Medulla oblongata (tissue), 1 donor: ENCODE data around the gene ZKSCAN1.
"Not testable (repeated sequence)": the region's sequence is repeated elsewhere in the genome, so short reads cannot be mapped to it uniquely, and the experiment has no call there.

ENCODE experiments used
- DNase-seq: peaks from one replicate; pipeline ENCODE4 v3.0.0-alpha.2; 2015; ENCODE audit errors: extremely low spot score

Gene ZKSCAN1

GRCh38 chr7:100015232-100016214, at the start of gene ZKSCAN1:
ZKSCAN1 (plus strand) TSS chr7:100015596; CDS start chr7:100023507, 7,911 bp downstream.
- peak; percentile 96 for DNase-seq

- DNase-seq: no peak
Measured at GRCh38 chr7:99969298-99969697, 46.1 kb upstream of the ZKSCAN1 start.

- not testable (repeated sequence) for DNase-seq
Measured at GRCh38 chr7:99969813-99970212, 45.6 kb upstream of the ZKSCAN1 start.

GRCh38 chr7:99971242-99971641, 44.2 kb upstream of the ZKSCAN1 start:
- no peak for DNase-seq

- DNase-seq: not testable (repeated sequence)
Measured at GRCh38 chr7:99973817-99974216, 41.6 kb upstream of the ZKSCAN1 start.

GRCh38 chr7:99974681-99975080, 40.7 kb upstream of the ZKSCAN1 start:
- no peak for DNase-seq

- DNase-seq: no peak
Measured at GRCh38 chr7:99975782-99976521, 39.4 kb upstream of the ZKSCAN1 start, which contains the start of gene AZGP1. AZGP1 (minus strand) TSS chr7:99976031; CDS start chr7:99976020, 11 bp downstream.

GRCh38 chr7:99976626-99977025, 38.8 kb upstream of the ZKSCAN1 start:
- DNase-seq: no peak

- DNase-seq: peak; percentile 41
Measured at GRCh38 chr7:99979814-99980225, 35.6 kb upstream of the ZKSCAN1 start.

- not testable (repeated sequence) for DNase-seq
Measured at GRCh38 chr7:99980448-99980872, 34.9 kb upstream of the ZKSCAN1 start.

GRCh38 chr7:99981066-99981465, 34.3 kb upstream of the ZKSCAN1 start:
- DNase-seq: not testable (repeated sequence)

- DNase-seq: no peak
Measured at GRCh38 chr7:99984593-99984992, 30.8 kb upstream of the ZKSCAN1 start.

- not testable (repeated sequence) for DNase-seq
Measured at GRCh38 chr7:99987306-99987705, 28.1 kb upstream of the ZKSCAN1 start.

GRCh38 chr7:99987846-99988245, 27.6 kb upstream of the ZKSCAN1 start:
- DNase-seq: no peak

GRCh38 chr7:99990460-99990852, 24.9 kb upstream of the ZKSCAN1 start:
- DNase-seq: no peak

GRCh38 chr7:99991543-99991942, 23.9 kb upstream of the ZKSCAN1 start:
- DNase-seq: not testable (repeated sequence)

- no peak for DNase-seq
Measured at GRCh38 chr7:99992330-99993038, 22.9 kb upstream of the ZKSCAN1 start.

GRCh38 chr7:99994819-99995218, 20.6 kb upstream of the ZKSCAN1 start:
- no peak for DNase-seq

- no peak for DNase-seq
Measured at GRCh38 chr7:99996755-99997544, 18.4 kb upstream of the ZKSCAN1 start.

- DNase-seq: no peak
Measured at GRCh38 chr7:99997545-99998137, 17.8 kb upstream of the ZKSCAN1 start.
